ENCODE results near the gene PRICKLE1.

PRICKLE1 gene

GRCh38 chr12:42507565-42507964 is 82.0 kb downstream of the PRICKLE1 start:
- no peak overlapping the region for H3K4me3 Mint-ChIP-seq
- no peaks in the 10 kb centered on the region for H3K4me1 Mint-ChIP-seq
- DNase-seq: no peak
- H3K27me3 Mint-ChIP-seq: no peaks in the 10 kb centered on the region
- CTCF ChIA-PET: no interaction called here
- H3K36me3 Mint-ChIP-seq: no peaks in the 10 kb centered on the region
- H3K27ac Mint-ChIP-seq: no peak overlapping the region
- no peaks in the 10 kb centered on the region for H3K9me3 Mint-ChIP-seq

GRCh38 chr12:42507081-42507480 is 82.5 kb downstream of the PRICKLE1 start:
- Mint-ChIP-seq H3K4me3 (no peak overlapping the region), H3K27ac (no peak overlapping the region)

GRCh38 chr12:42504049-42504448 is 85.5 kb downstream of the PRICKLE1 start:
- CTCF ChIA-PET: no interaction called here
- no peak for DNase-seq
- no peak overlapping the region for H3K27ac Mint-ChIP-seq
- H3K9me3 Mint-ChIP-seq: no peaks in the 10 kb centered on the region
- H3K27me3 Mint-ChIP-seq: no peaks in the 10 kb centered on the region
- no peaks in the 10 kb centered on the region for H3K36me3 Mint-ChIP-seq
- no peak overlapping the region for H3K4me3 Mint-ChIP-seq
- no peaks in the 10 kb centered on the region for H3K4me1 Mint-ChIP-seq

More at GRCh38 chr12:42507081-42507480, 82.5 kb downstream of the PRICKLE1 start:
- Mint-ChIP-seq H3K36me3 (no peaks in the 10 kb centered on the region), H3K4me1 (no peaks in the 10 kb centered on the region), H3K27me3 (no peaks in the 10 kb centered on the region), H3K9me3 (no peaks in the 10 kb centered on the region)
- CTCF ChIA-PET: no interaction called here
- no peak for DNase-seq

GRCh38 chr12:42502682-42503081 is 86.9 kb downstream of the PRICKLE1 start:
- no peaks in the 10 kb centered on the region for H3K4me1 Mint-ChIP-seq
- H3K27me3 Mint-ChIP-seq: peaks cover 9% of the 10 kb centered on the region
- H3K9me3 Mint-ChIP-seq: no peaks in the 10 kb centered on the region
- no peak overlapping the region for H3K27ac Mint-ChIP-seq
- no peak overlapping the region for H3K4me3 Mint-ChIP-seq
- H3K36me3 Mint-ChIP-seq: no peaks in the 10 kb centered on the region
- DNase-seq: no peak
- CTCF ChIA-PET: interaction anchor here (0.7 kb wide), 1 partner anchor 54 kb away, joined by 3 read pairs; no protein-coding TSS in a partner anchor

GRCh38 chr12:42498549-42499247 is 90.8 kb downstream of the PRICKLE1 start:
- peaks cover 19% of the 10 kb centered on the region for H3K27me3 Mint-ChIP-seq
- no peak overlapping the region for H3K27ac Mint-ChIP-seq
- H3K4me3 Mint-ChIP-seq: no peak overlapping the region
- no peaks in the 10 kb centered on the region for H3K9me3 Mint-ChIP-seq
- no peaks in the 10 kb centered on the region for H3K4me1 Mint-ChIP-seq
- DNase-seq: no peak
- CTCF ChIA-PET: no interaction called here
- H3K36me3 Mint-ChIP-seq: no peaks in the 10 kb centered on the region

GRCh38 chr12:42496886-42497285 is 92.7 kb downstream of the PRICKLE1 start:
- no peak overlapping the region for H3K4me3 Mint-ChIP-seq
- no peaks in the 10 kb centered on the region for H3K9me3 Mint-ChIP-seq
- H3K27me3 Mint-ChIP-seq: peaks cover 19% of the 10 kb centered on the region
- DNase-seq: no peak
- CTCF ChIA-PET: no interaction called here
- no peaks in the 10 kb centered on the region for H3K4me1 Mint-ChIP-seq
- no peaks in the 10 kb centered on the region for H3K36me3 Mint-ChIP-seq
- no peak overlapping the region for H3K27ac Mint-ChIP-seq

- Mint-ChIP-seq H3K4me1 (no peaks in the 10 kb centered on the region), H3K27ac (no peak overlapping the region), H3K9me3 (no peaks in the 10 kb centered on the region), H3K27me3 (peaks cover 26% of the 10 kb centered on the region), H3K4me3 (no peak overlapping the region), H3K36me3 (no peaks in the 10 kb centered on the region)
- CTCF ChIA-PET: interaction anchor here (0.7 kb wide), 1 partner anchor 63 kb away, joined by 4 read pairs; no protein-coding TSS in a partner anchor
- DNase-seq: no peak
Observed at GRCh38 chr12:42495244-42495643, 94.3 kb downstream of the PRICKLE1 start.

- Mint-ChIP-seq H3K27ac (no peak overlapping the region), H3K4me1 (no peaks in the 10 kb centered on the region), H3K4me3 (no peak overlapping the region), H3K9me3 (no peaks in the 10 kb centered on the region), H3K36me3 (no peaks in the 10 kb centered on the region), H3K27me3 (peaks cover 26% of the 10 kb centered on the region)
- no peak for DNase-seq
- CTCF ChIA-PET: no interaction called here
Observed at GRCh38 chr12:42492267-42492666, 97.3 kb downstream of the PRICKLE1 start.

- Mint-ChIP-seq H3K9me3 (no peaks in the 10 kb centered on the region), H3K4me3 (no peak overlapping the region), H3K4me1 (no peaks in the 10 kb centered on the region), H3K36me3 (no peaks in the 10 kb centered on the region), H3K27me3 (peaks cover 37% of the 10 kb centered on the region), H3K27ac (no peak overlapping the region)
- CTCF ChIA-PET: no interaction called here
- DNase-seq: no peak
Observed at GRCh38 chr12:42490261-42490842, 99.2 kb downstream of the PRICKLE1 start.

GRCh38 chr12:42486407-42486806 is 103.1 kb downstream of the PRICKLE1 start:
- Mint-ChIP-seq H3K4me3 (no peak overlapping the region), H3K27ac (no peak overlapping the region), H3K9me3 (no peaks in the 10 kb centered on the region), H3K4me1 (peaks cover 13% of the 10 kb centered on the region), H3K36me3 (no peaks in the 10 kb centered on the region), H3K27me3 (peaks cover 68% of the 10 kb centered on the region)
- CTCF ChIA-PET: no interaction called here
- no peak for DNase-seq

GRCh38 chr12:42485823-42486222 is 103.7 kb downstream of the PRICKLE1 start:
- peaks cover 71% of the 10 kb centered on the region for H3K27me3 Mint-ChIP-seq
- no peaks in the 10 kb centered on the region for H3K36me3 Mint-ChIP-seq
- no peak for DNase-seq
- H3K4me1 Mint-ChIP-seq: peaks cover 13% of the 10 kb centered on the region
- H3K9me3 Mint-ChIP-seq: no peaks in the 10 kb centered on the region
- CTCF ChIA-PET: no interaction called here
- no peak overlapping the region for H3K27ac Mint-ChIP-seq
- no peak overlapping the region for H3K4me3 Mint-ChIP-seq

GRCh38 chr12:42484996-42485395 is 104.5 kb downstream of the PRICKLE1 start:
- Mint-ChIP-seq H3K36me3 (no peaks in the 10 kb centered on the region), H3K9me3 (no peaks in the 10 kb centered on the region), H3K27me3 (peaks cover 65% of the 10 kb centered on the region), H3K4me3 (no peak overlapping the region), H3K4me1 (peaks cover 13% of the 10 kb centered on the region), H3K27ac (no peak overlapping the region)
- no peak for DNase-seq
- CTCF ChIA-PET: interaction anchor here (1.0 kb wide), 1 partner anchor 11 kb away, joined by 3 read pairs; no protein-coding TSS in a partner anchor

GRCh38 chr12:42483521-42483790 is 106.1 kb downstream of the PRICKLE1 start:
- CTCF ChIA-PET: interaction anchor here (1.1 to 3.8 kb wide), 5 partner anchors 10 to 856 kb away, joined by 3 to 22 read pairs (median 3); no protein-coding TSS in a partner anchor
- Mint-ChIP-seq H3K27ac (no peak overlapping the region), H3K9me3 (no peaks in the 10 kb centered on the region), H3K4me3 (peak overlapping the region; percentile 75), H3K27me3 (peaks cover 68% of the 10 kb centered on the region), H3K36me3 (no peaks in the 10 kb centered on the region), H3K4me1 (peaks cover 13% of the 10 kb centered on the region)
- DNase-seq: peak; percentile 24

- peak; percentile 52 for DNase-seq
- H3K4me1 Mint-ChIP-seq: peaks cover 13% of the 10 kb centered on the region
- H3K9me3 Mint-ChIP-seq: no peaks in the 10 kb centered on the region
- no peak overlapping the region for H3K27ac Mint-ChIP-seq
- H3K4me3 Mint-ChIP-seq: peak overlapping the region; percentile 52
- peaks cover 65% of the 10 kb centered on the region for H3K27me3 Mint-ChIP-seq
- H3K36me3 Mint-ChIP-seq: no peaks in the 10 kb centered on the region
- CTCF ChIA-PET: interaction anchor here (0.6 to 3.8 kb wide), 6 partner anchors 9 to 856 kb away, joined by 3 to 22 read pairs (median 4); no protein-coding TSS in a partner anchor
Observed at GRCh38 chr12:42482748-42483520, 106.6 kb downstream of the PRICKLE1 start.

All from activated naive CD4-positive, alpha-beta T cell treated with anti-CD3 and anti-CD28 coated beads, Interleukin-2, amount 10 ng/mL, durations not matched to agents 7 days and 5 days (primary cell).